CD14-positive monocyte (primary cell): ENCODE data around the gene URM1. TPM values are rescaled to one million over a fixed set of nuclear protein-coding genes. Genes with fewer than 3 reads are reported as not detected.

Experiments used
- DNase-seq, 3 donors: peaks; one replicate each; pipeline ENCODE4 v3.0.0-alpha.2; 2011 to 2022
- H2AFZ ChIP-seq: 2 replicates; pipeline ENCODE4 v1.6.0; 2012; ENCODE audit warnings: mild to moderate bottlenecking, low read depth, low read length, inconsistent platforms; ENCODE audit not compliant: insufficient read depth, poor library complexity, severe bottlenecking
- H3K27ac ChIP-seq, 2 donors: 1 replicate in 1 of 2; 2 replicates in 1 of 2; pipeline ENCODE4 v1.5.1; 2012 to 2013; ENCODE audit warnings: low read length in 2 of 2, control low read depth in 1 of 2, inconsistent platforms in 1 of 2, low read depth in 1 of 2, mild to moderate bottlenecking in 1 of 2
- H3K27me3 ChIP-seq, 2 donors: one replicate each; pipeline versions ENCODE4 v1.6.0 to v1.6.1; 2011 to 2013; ENCODE audit warnings: low read length in 2 of 2; ENCODE audit not compliant: control insufficient read depth in 2 of 2, insufficient read depth in 2 of 2
- H3K36me3 ChIP-seq, 2 donors: replicated peaks in 1 of 2; 1 replicate in 1 of 2; 2 replicates in 1 of 2; pipeline versions ENCODE4 v1.5.1 to v1.6.1; 2012 to 2013; ENCODE audit warnings: low read length in 2 of 2, control low read depth in 1 of 2, inconsistent platforms in 1 of 2, mild to moderate bottlenecking in 1 of 2; ENCODE audit not compliant: insufficient read depth in 2 of 2, control insufficient read depth in 1 of 2
- H3K4me1 ChIP-seq, 2 donors: 1 replicate in 1 of 2; 2 replicates in 1 of 2; pipeline versions ENCODE4 v1.5.1 to v1.6.1; 2012 to 2013; ENCODE audit warnings: low read length in 2 of 2, control low read depth in 1 of 2, inconsistent platforms in 1 of 2, mild to moderate bottlenecking in 1 of 2, moderate library complexity in 1 of 2; ENCODE audit not compliant: insufficient read depth in 2 of 2, control insufficient read depth in 1 of 2
- H3K4me2 ChIP-seq: replicated peaks from 2 replicates; pipeline ENCODE3; 2012; ENCODE audit warnings: low read length, moderate library complexity, mild to moderate bottlenecking; ENCODE audit not compliant: poor library complexity, severe bottlenecking; ENCODE audit errors: extremely low read depth
- H3K4me3 ChIP-seq, 3 experiments: fragments of 200-600 bp in 1 of 3; sonication (generic) in 1 of 3; replicated peaks in 1 of 3; 1 replicate in 2 of 3; 2 replicates in 1 of 3; pipeline ENCODE4 v1.5.1; 2011 to 2013; ENCODE audit warnings: low read length in 3 of 3, mild to moderate bottlenecking in 3 of 3, control low read depth in 2 of 3, low read depth in 2 of 3, inconsistent platforms in 1 of 3, moderate library complexity in 1 of 3
- H3K79me2 ChIP-seq: 2 replicates; pipeline ENCODE4 v1.6.0; 2012; ENCODE audit warnings: mild to moderate bottlenecking, control low read depth, inconsistent platforms, low read length, moderate library complexity; ENCODE audit not compliant: insufficient read depth
- H3K9ac ChIP-seq: 2 replicates; pipeline ENCODE4 v1.6.0; 2017; ENCODE audit warnings: low read length, mild to moderate bottlenecking; ENCODE audit not compliant: insufficient read depth, poor library complexity, severe bottlenecking
- H3K9me3 ChIP-seq, 2 donors: replicated peaks in 1 of 2; 1 replicate in 1 of 2; 2 replicates in 1 of 2; pipeline versions ENCODE4 v1.5.1 to v1.6.1; 2012 to 2013; ENCODE audit warnings: low read length in 2 of 2, control low read depth in 1 of 2; ENCODE audit not compliant: control insufficient read depth in 1 of 2, insufficient read depth in 1 of 2
- H4K20me1 ChIP-seq: 2 replicates; pipeline ENCODE4 v1.6.0; 2012; ENCODE audit warnings: mild to moderate bottlenecking, low read length, control low read depth, moderate library complexity; ENCODE audit not compliant: insufficient read depth
- H3K27ac Mint-ChIP-seq, 7 donors: one replicate each; pipeline ENCODE4 v1.8.0; 2020; ENCODE audit warnings: mild to moderate bottlenecking in 7 of 7, mixed read lengths in 7 of 7, moderate library complexity in 6 of 7, inconsistent platforms in 2 of 7
- H3K27me3 Mint-ChIP-seq, 3 donors: one replicate each; pipeline ENCODE4 v1.8.0; 2021 to 2022; ENCODE audit warnings: low read depth in 3 of 3, mild to moderate bottlenecking in 3 of 3, mixed read lengths in 3 of 3, moderate library complexity in 3 of 3, inconsistent platforms in 1 of 3
- H3K36me3 Mint-ChIP-seq, 2 donors: one replicate each; pipeline ENCODE4 v1.8.0; 2020; ENCODE audit warnings: mixed read lengths in 2 of 2, inconsistent platforms in 1 of 2, mild to moderate bottlenecking in 1 of 2
- H3K4me1 Mint-ChIP-seq: one replicate; pipeline ENCODE4 v1.8.0; 2020; ENCODE audit warnings: mild to moderate bottlenecking, mixed read lengths
- H3K4me3 Mint-ChIP-seq, 2 donors: one replicate each; pipeline ENCODE4 v1.8.0; 2020; ENCODE audit warnings: mild to moderate bottlenecking in 2 of 2, mixed read lengths in 2 of 2, moderate library complexity in 1 of 2
- H3K9me3 Mint-ChIP-seq, 7 donors: one replicate each; pipeline ENCODE4 v1.8.0; 2020 to 2022; ENCODE audit warnings: mixed read lengths in 7 of 7, mild to moderate bottlenecking in 6 of 7, moderate library complexity in 6 of 7, inconsistent platforms in 2 of 7
- CTCF ChIP-seq: fragments of 200-600 bp; IDR thresholded peaks from one replicate; pipeline ENCODE4 v1.8.0; 2022; ENCODE audit warnings: antibody characterized with exemption, mild to moderate bottlenecking
- WGBS: methylation state at CpG from one replicate; pipeline ENCODE4 v1.1.5; 2013; ENCODE audit warnings: missing lambda C conversion rate; ENCODE audit not compliant: insufficient coverage; 5-methylcytosine and 5-hydroxymethylcytosine counted together
- intact Hi-C, 2 donors: fragments of 100-400 bp; cut with micrococcal nuclease; formaldehyde crosslinking; loops; one replicate each; pipeline versions ENCODE4 v1.15.0 to v1.15.1; 2023
- polyA plus RNA-seq, 3 donors: library from polyadenylated mRNA; depleted of rRNA in 1 of 3; unstranded in 2 of 3; stranded (reverse) in 1 of 3; fragments of 300-500 nt in 2 of 3; fragments of >200 nt in 1 of 3; fragmentation: Illumina TruSeq in 2 of 3; gene quantifications; 1 replicate in 2 of 3; 2 replicates in 1 of 3; pipeline ENCODE4 v1.2.3, GENCODE V29; 2012 to 2021

The URM1 gene
- polyA plus RNA-seq, 3 donors = 37.5 to 39.7 (median 38.3) TPM

GRCh38 chr9:128388150-128388549 lies 17.0 kb downstream of the URM1 start:
- 98% methylated on average over 7 of the region's 10 CpGs for WGBS
- H3K36me3 Mint-ChIP-seq = peaks cover 55 to 91% of the 10 kb centered on the region in 2 donors
- no peak overlapping the region for H3K27ac Mint-ChIP-seq
- intact Hi-C loops = no loop called here
- H3K27me3 ChIP-seq = no peaks in the 10 kb centered on the region
- peaks cover 0 to 9% (median 6%) of the 10 kb centered on the region in 7 donors for H3K9me3 Mint-ChIP-seq
- H3K79me2 ChIP-seq = no peaks in the 10 kb centered on the region
- no peak overlapping the region for H3K4me3 Mint-ChIP-seq
- H3K9ac ChIP-seq = no peak overlapping the region
- no peak overlapping the region for H2AFZ ChIP-seq
- no peak for DNase-seq
- peaks cover 0 to 4% (median 1%) of the 10 kb centered on the region in 3 donors for H3K27me3 Mint-ChIP-seq
- no peak overlapping the region for H3K27ac ChIP-seq
- no peaks in the 10 kb centered on the region for H3K4me1 ChIP-seq
- no peak for TF ChIP-seq CTCF
- H4K20me1 ChIP-seq = peaks cover 16% of the 10 kb centered on the region
- H3K4me1 Mint-ChIP-seq = no peaks in the 10 kb centered on the region
- H3K36me3 ChIP-seq = peaks cover 82 to 97% of the 10 kb centered on the region in 2 donors
- H3K9me3 ChIP-seq = no peaks in the 10 kb centered on the region
- no peak overlapping the region for H3K4me3 ChIP-seq
- H3K4me2 ChIP-seq = no peak overlapping the region

GRCh38 chr9:128389395-128390149 lies 18.4 kb downstream of the URM1 start:
- Histone ChIP-seq H3K79me2 (no peaks in the 10 kb centered on the region), H3K4me1 (no peaks in the 10 kb centered on the region), H2AFZ (no peak overlapping the region), H3K9ac (no peak overlapping the region), H3K27ac (no peak overlapping the region), H4K20me1 (peaks cover 7% of the 10 kb centered on the region), H3K27me3 (no peaks in the 10 kb centered on the region), H3K4me3 (no peak overlapping the region), H3K36me3 (peaks cover 72 to 83% of the 10 kb centered on the region in 2 donors), H3K9me3 (no peaks in the 10 kb centered on the region), H3K4me2 (no peak overlapping the region)
- intact Hi-C loops = no loop called here
- H3K36me3 Mint-ChIP-seq = peaks cover 48 to 79% of the 10 kb centered on the region in 2 donors
- H3K4me3 Mint-ChIP-seq = no peak overlapping the region
- WGBS = 97% methylated on average over 6 of the region's 13 CpGs
- no peak for DNase-seq
- no peak overlapping the region for H3K27ac Mint-ChIP-seq
- no peak for TF ChIP-seq CTCF
- peaks cover 0 to 4% (median 2%) of the 10 kb centered on the region in 3 donors for H3K27me3 Mint-ChIP-seq
- H3K9me3 Mint-ChIP-seq = peaks cover 0 to 9% (median 6%) of the 10 kb centered on the region in 7 donors
- no peaks in the 10 kb centered on the region for H3K4me1 Mint-ChIP-seq
